ENCODE data around the gene PIGL.

The PIGL gene

GRCh38 chr17:16251556-16251955 lies 34.5 kb downstream of the PIGL start:
- no peak overlapping the region for H3K4me3 ChIP-seq (ENCODE audit: low read depth, low read length, poor library complexity, severe bottlenecking)
- no peak overlapping the region for H3K27ac ChIP-seq (ENCODE audit: low read depth, low read length, poor library complexity, severe bottlenecking)
- no peak overlapping the region for H2AFZ ChIP-seq (ENCODE audit: low read length)
- TF ChIP-seq EZH2 (IDR thresholded peaks at IDR 0.05; ENCODE audit: borderline replicate concordance, low read length) (no peak), CTCF (IDR thresholded peaks at IDR 0.05; ENCODE audit: low read length) (no peak)
- no peaks in the 10 kb centered on the region for H3F3A ChIP-seq (ENCODE audit: insufficient read depth, low read length)
- H3K9ac ChIP-seq (ENCODE audit: low read length), result no peak overlapping the region
- H3K4me2 ChIP-seq (ENCODE audit: low read length), result no peak overlapping the region
- no peaks in the 10 kb centered on the region for H3K27me3 ChIP-seq (ENCODE audit: insufficient read depth, low read length)
- H3K79me2 ChIP-seq (ENCODE audit: insufficient read depth, low read length), result no peaks in the 10 kb centered on the region
- no peaks in the 10 kb centered on the region for H3K4me1 ChIP-seq (ENCODE audit: insufficient read depth, low read length, severe bottlenecking)
- no peaks in the 10 kb centered on the region; the same call in 1 of the 2 replicates for H3K36me3 ChIP-seq (ENCODE audit: insufficient read depth, low read length)
- no peaks in the 10 kb centered on the region for H3K9me3 ChIP-seq (ENCODE audit: low read length)
- no peaks in the 10 kb centered on the region for H3K9me2 ChIP-seq (ENCODE audit: low read depth, low read length)
- no peaks in the 10 kb centered on the region for H4K20me1 ChIP-seq (ENCODE audit: insufficient read depth, low read length)

GRCh38 chr17:16254773-16255400 lies 37.9 kb downstream of the PIGL start:
- no peaks in the 10 kb centered on the region for H3K4me1 ChIP-seq (ENCODE audit: insufficient read depth, low read length, severe bottlenecking)
- H3K9me2 ChIP-seq (ENCODE audit: low read depth, low read length), result no peaks in the 10 kb centered on the region
- H3K4me2 ChIP-seq (ENCODE audit: low read length), result no peak overlapping the region
- peaks cover 9% of the 10 kb centered on the region; the same call in 1 of the 2 replicates for H3K36me3 ChIP-seq (ENCODE audit: insufficient read depth, low read length)
- no peaks in the 10 kb centered on the region for H3K79me2 ChIP-seq (ENCODE audit: insufficient read depth, low read length)
- H3K9ac ChIP-seq (ENCODE audit: low read length), result no peak overlapping the region
- no peaks in the 10 kb centered on the region for H3K27me3 ChIP-seq (ENCODE audit: insufficient read depth, low read length)
- no peak overlapping the region for H3K4me3 ChIP-seq (ENCODE audit: low read depth, low read length, poor library complexity, severe bottlenecking)
- no peak overlapping the region for H3K27ac ChIP-seq (ENCODE audit: low read depth, low read length, poor library complexity, severe bottlenecking)
- no peaks in the 10 kb centered on the region for H4K20me1 ChIP-seq (ENCODE audit: insufficient read depth, low read length)
- no peak for TF ChIP-seq CTCF (IDR thresholded peaks at IDR 0.05; ENCODE audit: low read length)
- TF ChIP-seq EZH2 (IDR thresholded peaks at IDR 0.05; ENCODE audit: borderline replicate concordance, low read length), result no peak
- no peaks in the 10 kb centered on the region for H3F3A ChIP-seq (ENCODE audit: insufficient read depth, low read length)
- H3K9me3 ChIP-seq (ENCODE audit: low read length), result peaks cover 4% of the 10 kb centered on the region; the same call in 1 of the 2 replicates
- no peak overlapping the region for H2AFZ ChIP-seq (ENCODE audit: low read length)

GRCh38 chr17:16255481-16255921 lies 38.5 kb downstream of the PIGL start:
- no peak for TF ChIP-seq CTCF (IDR thresholded peaks at IDR 0.05; ENCODE audit: low read length)
- no peak for TF ChIP-seq EZH2 (IDR thresholded peaks at IDR 0.05; ENCODE audit: borderline replicate concordance, low read length)
- Histone ChIP-seq H3K4me2 (ENCODE audit: low read length) (no peak overlapping the region), H3F3A (ENCODE audit: insufficient read depth, low read length) (no peaks in the 10 kb centered on the region), H3K9ac (ENCODE audit: low read length) (no peak overlapping the region), H3K4me1 (ENCODE audit: insufficient read depth, low read length, severe bottlenecking) (no peaks in the 10 kb centered on the region), H2AFZ (ENCODE audit: low read length) (no peak overlapping the region), H3K36me3 (ENCODE audit: insufficient read depth, low read length) (peaks cover 15% of the 10 kb centered on the region), H3K79me2 (ENCODE audit: insufficient read depth, low read length) (no peaks in the 10 kb centered on the region), H3K9me3 (ENCODE audit: low read length) (peaks cover 9% of the 10 kb centered on the region; the same call in 1 of the 2 replicates), H3K27ac (ENCODE audit: low read depth, low read length, poor library complexity, severe bottlenecking) (no peak overlapping the region), H3K4me3 (ENCODE audit: low read depth, low read length, poor library complexity, severe bottlenecking) (no peak overlapping the region), H3K9me2 (ENCODE audit: low read depth, low read length) (no peaks in the 10 kb centered on the region), H4K20me1 (ENCODE audit: insufficient read depth, low read length) (no peaks in the 10 kb centered on the region), H3K27me3 (ENCODE audit: insufficient read depth, low read length) (no peaks in the 10 kb centered on the region)
